Prostate gland (tissue), 2 donors: ENCODE results near the gene ADAMTS14.

Experiments used
- CTCF ChIP-seq, 4 experiments: fragments of 200-600 bp in 2 of 4; fragments of 450-650 bp in 2 of 4; sonication (generic) in 2 of 4; IDR thresholded peaks; 1 replicate in 3 of 4; 2 replicates in 1 of 4; pipeline ENCODE4 v1.5.1; 2016 to 2019; ENCODE audit warnings: antibody characterized with exemption in 4 of 4, mild to moderate bottlenecking in 2 of 4, moderate library complexity in 2 of 4
- POLR2A ChIP-seq: fragments of 450-650 bp; IDR thresholded peaks from one replicate; pipeline ENCODE4 v1.6.1; 2016; ENCODE audit warnings: antibody characterized with exemption, mild to moderate bottlenecking

- TF ChIP-seq CTCF (IDR thresholded peaks at IDR 0.05): no peak
- no peak for TF ChIP-seq POLR2A
These were observed 22.8 kb upstream of the ADAMTS14 start for GRCh38 chr10:70649526-70649925.
